Activated naive CD4-positive, alpha-beta T cell treated with anti-CD3 and anti-CD28 coated beads, Interleukin-2, amount 50 U/mL, for 24 hours (primary cell): ENCODE measurements around the gene SCAF8.
"Not testable (repeated sequence)": the region's sequence is repeated elsewhere in the genome, so short reads cannot be mapped to it uniquely, and the experiment has no call there.

Source experiments
- H3K27ac Mint-ChIP-seq: one replicate; pipeline ENCODE4 v1.8.0; 2021; ENCODE audit warnings: mild to moderate bottlenecking, mixed read lengths
- H3K27me3 Mint-ChIP-seq: one replicate; pipeline ENCODE4 v1.8.0; 2021; ENCODE audit warnings: mixed read lengths
- H3K36me3 Mint-ChIP-seq: one replicate; pipeline ENCODE4 v1.8.0; 2021; ENCODE audit warnings: mixed read lengths
- H3K4me1 Mint-ChIP-seq: one replicate; pipeline ENCODE4 v1.8.0; 2021; ENCODE audit warnings: mixed read lengths
- H3K4me3 Mint-ChIP-seq: one replicate; pipeline ENCODE4 v1.8.0; 2021; ENCODE audit warnings: mild to moderate bottlenecking, mixed read lengths
- H3K9me3 Mint-ChIP-seq: one replicate; pipeline ENCODE4 v1.8.0; 2021; ENCODE audit warnings: mixed read lengths

Gene SCAF8

GRCh38 chr6:154754152-154754551 is 20.9 kb downstream of the SCAF8 start:
- Mint-ChIP-seq H3K27ac (no peak overlapping the region), H3K4me3 (no peak overlapping the region)

GRCh38 chr6:154757352-154758050 is 24.3 kb downstream of the SCAF8 start:
- peaks cover 65% of the 10 kb centered on the region for H3K4me1 Mint-ChIP-seq
- peak overlapping the region; percentile 65 for H3K27ac Mint-ChIP-seq
- no peak overlapping the region for H3K4me3 Mint-ChIP-seq

More at GRCh38 chr6:154754152-154754551, 20.9 kb downstream of the SCAF8 start:
- no peaks in the 10 kb centered on the region for H3K27me3 Mint-ChIP-seq
- H3K9me3 Mint-ChIP-seq = peaks cover 3% of the 10 kb centered on the region
- H3K4me1 Mint-ChIP-seq = peaks cover 80% of the 10 kb centered on the region
- peaks cover 14% of the 10 kb centered on the region for H3K36me3 Mint-ChIP-seq

GRCh38 chr6:154758125-154758524 is 24.9 kb downstream of the SCAF8 start:
- Mint-ChIP-seq H3K36me3 (peaks cover 10% of the 10 kb centered on the region), H3K4me3 (no peak overlapping the region), H3K27ac (no peak overlapping the region), H3K9me3 (peaks cover 4% of the 10 kb centered on the region), H3K27me3 (no peaks in the 10 kb centered on the region), H3K4me1 (peaks cover 69% of the 10 kb centered on the region)

More at GRCh38 chr6:154757352-154758050, 24.3 kb downstream of the SCAF8 start:
- Mint-ChIP-seq H3K36me3 (peaks cover 8% of the 10 kb centered on the region), H3K9me3 (peaks cover 4% of the 10 kb centered on the region), H3K27me3 (no peaks in the 10 kb centered on the region)

GRCh38 chr6:154763650-154764049 is 30.4 kb downstream of the SCAF8 start:
- Mint-ChIP-seq H3K36me3 (peaks cover 10% of the 10 kb centered on the region), H3K9me3 (peaks cover 4% of the 10 kb centered on the region), H3K4me1 (peaks cover 79% of the 10 kb centered on the region), H3K27ac (peak overlapping the region; percentile 11), H3K27me3 (no peaks in the 10 kb centered on the region), H3K4me3 (peak overlapping the region; percentile 34)

- H3K27ac Mint-ChIP-seq = peak overlapping the region; percentile 35
Measured at GRCh38 chr6:154765273-154765672, 32.1 kb downstream of the SCAF8 start.

GRCh38 chr6:154766288-154766687 is 33.1 kb downstream of the SCAF8 start:
- Mint-ChIP-seq H3K36me3 (peaks cover 13% of the 10 kb centered on the region), H3K4me3 (no peak overlapping the region), H3K9me3 (no peaks in the 10 kb centered on the region), H3K4me1 (peaks cover 90% of the 10 kb centered on the region), H3K27ac (peak overlapping the region; percentile 81), H3K27me3 (no peaks in the 10 kb centered on the region)

More at GRCh38 chr6:154765273-154765672, 32.1 kb downstream of the SCAF8 start:
- no peaks in the 10 kb centered on the region for H3K9me3 Mint-ChIP-seq
- H3K27me3 Mint-ChIP-seq = no peaks in the 10 kb centered on the region
- H3K4me3 Mint-ChIP-seq = no peak overlapping the region
- peaks cover 10% of the 10 kb centered on the region for H3K36me3 Mint-ChIP-seq
- H3K4me1 Mint-ChIP-seq = peaks cover 87% of the 10 kb centered on the region

- Mint-ChIP-seq H3K27me3 (no peaks in the 10 kb centered on the region), H3K36me3 (peaks cover 16% of the 10 kb centered on the region), H3K4me1 (peaks cover 95% of the 10 kb centered on the region), H3K9me3 (no peaks in the 10 kb centered on the region), H3K27ac (no peak overlapping the region), H3K4me3 (peak overlapping the region; percentile 47)
Measured at GRCh38 chr6:154767003-154767723, 33.9 kb downstream of the SCAF8 start.

- Mint-ChIP-seq H3K4me1 (peaks cover 93% of the 10 kb centered on the region), H3K27ac (no peak overlapping the region), H3K9me3 (no peaks in the 10 kb centered on the region), H3K36me3 (peaks cover 17% of the 10 kb centered on the region), H3K27me3 (no peaks in the 10 kb centered on the region), H3K4me3 (no peak overlapping the region)
Measured at GRCh38 chr6:154768280-154768679, 35.1 kb downstream of the SCAF8 start.

GRCh38 chr6:154773610-154774089 is 40.4 kb downstream of the SCAF8 start:
- Mint-ChIP-seq H3K4me1 (peaks cover 72% of the 10 kb centered on the region), H3K27me3 (no peaks in the 10 kb centered on the region), H3K9me3 (no peaks in the 10 kb centered on the region), H3K27ac (peak overlapping the region; percentile 55), H3K4me3 (peak overlapping the region; percentile 51), H3K36me3 (peaks cover 20% of the 10 kb centered on the region)

- not testable (repeated sequence) for H3K9me3 Mint-ChIP-seq, H3K27ac Mint-ChIP-seq, H3K4me3 Mint-ChIP-seq, H3K27me3 Mint-ChIP-seq
- peaks cover 61% of the 10 kb centered on the region for H3K4me1 Mint-ChIP-seq
- peaks cover 25% of the 10 kb centered on the region for H3K36me3 Mint-ChIP-seq
Measured at GRCh38 chr6:154779157-154779556, 45.9 kb downstream of the SCAF8 start.

GRCh38 chr6:154782193-154782592 is 49.0 kb downstream of the SCAF8 start:
- Mint-ChIP-seq H3K9me3 (no peaks in the 10 kb centered on the region), H3K36me3 (peaks cover 22% of the 10 kb centered on the region), H3K4me1 (peaks cover 66% of the 10 kb centered on the region), H3K4me3 (no peak overlapping the region), H3K27ac (peak overlapping the region; percentile 56), H3K27me3 (no peaks in the 10 kb centered on the region)

- Mint-ChIP-seq H3K36me3 (peaks cover 20% of the 10 kb centered on the region), H3K27me3 (no peaks in the 10 kb centered on the region), H3K4me1 (peaks cover 62% of the 10 kb centered on the region), H3K27ac (peak overlapping the region; percentile 77), H3K9me3 (no peaks in the 10 kb centered on the region), H3K4me3 (no peak overlapping the region)
Measured at GRCh38 chr6:154783229-154783628, 50.0 kb downstream of the SCAF8 start.

- H3K4me3 Mint-ChIP-seq = no peak overlapping the region
- H3K27me3 Mint-ChIP-seq = no peaks in the 10 kb centered on the region
- H3K27ac Mint-ChIP-seq = no peak overlapping the region
- H3K9me3 Mint-ChIP-seq = no peaks in the 10 kb centered on the region
- H3K36me3 Mint-ChIP-seq = peaks cover 21% of the 10 kb centered on the region
- H3K4me1 Mint-ChIP-seq = peaks cover 54% of the 10 kb centered on the region
Measured at GRCh38 chr6:154785075-154785474, 51.9 kb downstream of the SCAF8 start.

GRCh38 chr6:154786144-154786868 is 53.1 kb downstream of the SCAF8 start:
- no peak overlapping the region for H3K4me3 Mint-ChIP-seq
- H3K27me3 Mint-ChIP-seq = no peaks in the 10 kb centered on the region
- H3K4me1 Mint-ChIP-seq = peaks cover 52% of the 10 kb centered on the region
- peaks cover 15% of the 10 kb centered on the region for H3K36me3 Mint-ChIP-seq
- no peak overlapping the region for H3K27ac Mint-ChIP-seq
- H3K9me3 Mint-ChIP-seq = no peaks in the 10 kb centered on the region

GRCh38 chr6:154791556-154792317 is 58.5 kb downstream of the SCAF8 start:
- peaks cover 41% of the 10 kb centered on the region for H3K4me1 Mint-ChIP-seq
- H3K27ac Mint-ChIP-seq = peak overlapping the region; percentile 62
- H3K4me3 Mint-ChIP-seq = no peak overlapping the region
- H3K9me3 Mint-ChIP-seq = no peaks in the 10 kb centered on the region
- peaks cover 20% of the 10 kb centered on the region for H3K36me3 Mint-ChIP-seq
- H3K27me3 Mint-ChIP-seq = no peaks in the 10 kb centered on the region
